Lower lobe of right lung (tissue), 2 donors: ENCODE measurements around the gene SPATA24. TPM values are rescaled to one million over a fixed set of nuclear protein-coding genes. Genes with fewer than 3 reads are reported as not detected.
"Not testable (repeated sequence)": the region's sequence is repeated elsewhere in the genome, so short reads cannot be mapped to it uniquely, and the experiment has no call there.

ENCODE experiments used
- ATAC-seq, 2 donors: fragments of 200-7000 bp; cut with Tn5 transposase; one replicate each; pipeline ENCODE4 v1.9.1; 2020 to 2022; ENCODE audit warnings: mild to moderate bottlenecking in 2 of 2, moderate library complexity in 2 of 2
- DNase-seq: peaks from one replicate; pipeline ENCODE4 v3.0.0-alpha.2; 2020
- H3K27ac ChIP-seq: fragments of 200-600 bp; one replicate; pipeline ENCODE4 v1.8.0; 2022
- H3K27me3 ChIP-seq: fragments of 200-600 bp; one replicate; pipeline ENCODE4 v1.8.0; 2022; ENCODE audit warnings: low read depth
- H3K36me3 ChIP-seq: fragments of 200-600 bp; one replicate; pipeline ENCODE4 v1.8.0; 2022; ENCODE audit warnings: mild to moderate bottlenecking
- H3K4me1 ChIP-seq: fragments of 200-600 bp; one replicate; pipeline ENCODE4 v1.8.0; 2022
- H3K4me3 ChIP-seq: fragments of 200-600 bp; one replicate; pipeline ENCODE4 v1.8.0; 2022; ENCODE audit warnings: mild to moderate bottlenecking
- H3K9me3 ChIP-seq: fragments of 200-600 bp; one replicate; pipeline ENCODE4 v1.8.0; 2022
- CTCF ChIP-seq: fragments of 200-600 bp; IDR thresholded peaks from one replicate; pipeline ENCODE4 v1.8.0; 2022; ENCODE audit warnings: antibody characterized with exemption, mild to moderate bottlenecking
- intact Hi-C: fragments of 100-400 bp; cut with DNase I; formaldehyde crosslinking; loops from one replicate; pipeline ENCODE4 v1.11.0; 2022
- total RNA-seq: library from RNA; stranded (reverse); fragmentation: NEBNext Ultra II Directional; extraction: Animal tissue kit (Norgen Biotek cat#: 25700); gene quantifications from one replicate; pipeline ENCODE4 v1.2.1, GENCODE V29; 2021
- donor health status: DM: no; HTN: yes; CAD: no; lungs with severe emphysema.

Gene SPATA24
- total RNA-seq, 1 donor from 2014 or later = 3.5 TPM

GRCh38 chr5:139364466-139364865 is 39.4 kb downstream of the SPATA24 start:
- no peak overlapping the region for H3K4me3 ChIP-seq
- no peak for ATAC-seq
- H3K4me1 ChIP-seq = no peaks in the 10 kb centered on the region
- intact Hi-C loops = no loop called here
- no peaks in the 10 kb centered on the region for H3K9me3 ChIP-seq
- no peak for TF ChIP-seq CTCF
- H3K27me3 ChIP-seq = no peaks in the 10 kb centered on the region
- no peak overlapping the region for H3K27ac ChIP-seq
- DNase-seq = no peak
- H3K36me3 ChIP-seq = peaks cover 66% of the 10 kb centered on the region

GRCh38 chr5:139363937-139364336 is 40.0 kb downstream of the SPATA24 start:
- Histone ChIP-seq H3K27me3 (no peaks in the 10 kb centered on the region), H3K27ac (no peak overlapping the region), H3K36me3 (peaks cover 61% of the 10 kb centered on the region), H3K9me3 (no peaks in the 10 kb centered on the region), H3K4me1 (peaks cover 2% of the 10 kb centered on the region), H3K4me3 (no peak overlapping the region)
- DNase-seq (no peak), ATAC-seq (no peak)
- intact Hi-C loops = no loop called here
- no peak for TF ChIP-seq CTCF

- no peak for DNase-seq
Measured at GRCh38 chr5:139361835-139362429, 42.0 kb downstream of the SPATA24 start.

GRCh38 chr5:139360384-139360783 is 43.5 kb downstream of the SPATA24 start:
- Histone ChIP-seq H3K9me3 (no peaks in the 10 kb centered on the region), H3K4me1 (peaks cover 18% of the 10 kb centered on the region), H3K27me3 (no peaks in the 10 kb centered on the region), H3K27ac (no peak overlapping the region), H3K36me3 (peaks cover 28% of the 10 kb centered on the region), H3K4me3 (no peak overlapping the region)
- DNase-seq (no peak), ATAC-seq (no peak)
- TF ChIP-seq CTCF = no peak
- intact Hi-C loops = no loop called here

More at GRCh38 chr5:139361835-139362429, 42.0 kb downstream of the SPATA24 start:
- intact Hi-C loops = no loop called here
- no peak for TF ChIP-seq CTCF
- Histone ChIP-seq H3K27me3 (no peaks in the 10 kb centered on the region), H3K4me1 (peaks cover 17% of the 10 kb centered on the region), H3K27ac (no peak overlapping the region), H3K4me3 (no peak overlapping the region), H3K9me3 (no peaks in the 10 kb centered on the region), H3K36me3 (peaks cover 41% of the 10 kb centered on the region)
- no peak for ATAC-seq

GRCh38 chr5:139358064-139358463 is 45.8 kb downstream of the SPATA24 start:
- no peak overlapping the region for H3K4me3 ChIP-seq
- DNase-seq (no peak), ATAC-seq (no peak)
- no peak overlapping the region for H3K27ac ChIP-seq
- no peak for TF ChIP-seq CTCF
- H3K4me1 ChIP-seq = peaks cover 18% of the 10 kb centered on the region
- H3K27me3 ChIP-seq = no peaks in the 10 kb centered on the region
- intact Hi-C loops = no loop called here
- H3K36me3 ChIP-seq = peaks cover 8% of the 10 kb centered on the region
- H3K9me3 ChIP-seq = no peaks in the 10 kb centered on the region

GRCh38 chr5:139355900-139356299 is 48.0 kb downstream of the SPATA24 start:
- H3K27me3 ChIP-seq, DNase-seq, ATAC-seq, H3K9me3 ChIP-seq, H3K4me3 ChIP-seq, intact Hi-C loops, H3K36me3 ChIP-seq, H3K27ac ChIP-seq: not testable (repeated sequence)
- peaks cover 18% of the 10 kb centered on the region for H3K4me1 ChIP-seq
